UCSD-AML1 (cell line): Measurements from ENCODE around the gene TSPAN6.

Experiments used
- DNase-seq: peaks from one replicate; lab custom pipeline; 2025; ENCODE audit not compliant: unreplicated experiment; lab: John Stamatoyannopoulos, UW

TSPAN6 gene

GRCh38 chrX:100636321-100636991 is at the start of gene TSPAN6:
TSPAN6 (minus strand) TSS chrX:100636806; CDS start chrX:100636694, 112 bp downstream.
- no peak for DNase-seq

GRCh38 chrX:100685997-100686305 is 49.3 kb upstream of the TSPAN6 start:
- DNase-seq = no peak

- DNase-seq = peak; percentile 37
Observed at GRCh38 chrX:100685284-100685996, 48.8 kb upstream of the TSPAN6 start.

- no peak for DNase-seq
Observed at GRCh38 chrX:100682939-100683338, 46.3 kb upstream of the TSPAN6 start.

GRCh38 chrX:100681599-100681998 is 45.0 kb upstream of the TSPAN6 start:
- no peak for DNase-seq

- no peak for DNase-seq
Observed at GRCh38 chrX:100680756-100681155, 44.1 kb upstream of the TSPAN6 start.

GRCh38 chrX:100677611-100678181 is 41.1 kb upstream of the TSPAN6 start:
- no peak for DNase-seq

- no peak for DNase-seq
Observed at GRCh38 chrX:100674705-100675104, 38.1 kb upstream of the TSPAN6 start.

GRCh38 chrX:100673397-100673953 is 36.9 kb upstream of the TSPAN6 start:
- DNase-seq = no peak

GRCh38 chrX:100672966-100673365 is 36.4 kb upstream of the TSPAN6 start:
- no peak for DNase-seq

GRCh38 chrX:100663642-100664041 is 27.0 kb upstream of the TSPAN6 start:
- no peak for DNase-seq

- no peak for DNase-seq
Observed at GRCh38 chrX:100662796-100663195, 26.2 kb upstream of the TSPAN6 start.

- DNase-seq = no peak
Observed at GRCh38 chrX:100662170-100662569, 25.6 kb upstream of the TSPAN6 start.

- no peak for DNase-seq
Observed at GRCh38 chrX:100659431-100660137, 23.0 kb upstream of the TSPAN6 start.

- DNase-seq = no peak
Observed at GRCh38 chrX:100658941-100659381, 22.4 kb upstream of the TSPAN6 start.

- DNase-seq = no peak
Observed at GRCh38 chrX:100654261-100654660, 17.7 kb upstream of the TSPAN6 start.

- no peak for DNase-seq
Observed at GRCh38 chrX:100652266-100652665, 15.7 kb upstream of the TSPAN6 start.

GRCh38 chrX:100650841-100651240 is 14.2 kb upstream of the TSPAN6 start:
- no peak for DNase-seq

- DNase-seq = no peak
Observed at GRCh38 chrX:100649550-100650356, 13.1 kb upstream of the TSPAN6 start.
